Fibroblast of the aortic adventitia (primary cell): ENCODE results near the gene HHATL. TPM values are rescaled to one million over a fixed set of nuclear protein-coding genes. Genes with fewer than 3 reads are reported as not detected.

Experiments used
- DNase-seq: peaks from one replicate; pipeline ENCODE4 v3.0.0-alpha.2; 2010; ENCODE audit warnings: low read depth
- H3K4me3 ChIP-seq: 2 replicates; pipeline ENCODE4 v1.5.1; 2011; ENCODE audit warnings: low read depth, mild to moderate bottlenecking, control low read depth, low read length, moderate library complexity
- CTCF ChIP-seq: IDR thresholded peaks from 2 replicates; pipeline ENCODE4 v1.5.1; 2011; ENCODE audit warnings: mild to moderate bottlenecking, low read length, control low read depth, inconsistent platforms; ENCODE audit not compliant: insufficient read depth
- total RNA-seq: library from RNA; depleted of rRNA; stranded (reverse); fragments of >200 nt; gene quantifications from 2 replicates; pipeline ENCODE4 v1.2.3, GENCODE V29; 2012; ENCODE audit warnings: low replicate concordance

HHATL gene
- total RNA-seq, 1 donor, result not detected

DNA sequence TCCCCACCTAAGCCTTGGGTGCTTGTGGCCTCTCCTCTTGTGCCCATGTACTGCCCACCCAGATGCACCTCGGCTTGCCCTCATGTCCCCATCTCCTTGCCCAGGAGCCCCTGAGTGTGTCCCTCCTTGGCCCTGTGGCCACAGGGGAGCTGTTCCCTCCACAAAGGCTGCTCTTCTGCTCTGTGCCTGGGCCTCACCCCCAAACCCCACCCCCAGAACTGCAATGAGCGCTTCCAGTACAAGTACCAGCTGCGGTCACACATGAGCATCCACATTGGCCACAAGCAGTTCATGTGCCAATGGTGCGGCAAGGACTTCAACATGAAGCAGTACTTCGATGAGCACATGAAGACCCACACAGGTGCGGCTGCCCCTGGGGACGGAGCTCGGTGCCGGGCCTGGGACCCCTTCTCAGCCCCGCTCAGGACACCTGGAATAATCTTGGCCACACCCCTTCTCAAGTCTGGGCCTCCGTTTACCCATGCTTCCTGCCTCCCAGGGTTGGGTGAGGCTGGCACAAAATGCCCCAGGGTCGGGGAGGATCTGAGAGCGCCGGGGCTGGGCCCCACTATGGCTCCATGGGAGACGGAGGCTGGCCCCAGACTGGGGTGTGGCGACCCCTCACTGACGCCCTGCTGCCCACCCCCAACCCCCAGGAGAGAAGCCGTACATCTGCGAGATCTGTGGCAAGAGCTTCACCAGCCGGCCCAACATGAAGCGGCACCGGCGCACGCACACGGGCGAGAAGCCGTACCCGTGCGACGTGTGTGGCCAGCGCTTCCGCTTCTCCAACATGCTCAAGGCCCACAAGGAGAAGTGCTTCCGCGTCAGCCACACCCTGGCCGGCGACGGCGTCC lies 38.8 kb downstream of the HHATL start:
- no peak for TF ChIP-seq CTCF
- no peak overlapping the region for H3K4me3 ChIP-seq
- no peak for DNase-seq

DNA sequence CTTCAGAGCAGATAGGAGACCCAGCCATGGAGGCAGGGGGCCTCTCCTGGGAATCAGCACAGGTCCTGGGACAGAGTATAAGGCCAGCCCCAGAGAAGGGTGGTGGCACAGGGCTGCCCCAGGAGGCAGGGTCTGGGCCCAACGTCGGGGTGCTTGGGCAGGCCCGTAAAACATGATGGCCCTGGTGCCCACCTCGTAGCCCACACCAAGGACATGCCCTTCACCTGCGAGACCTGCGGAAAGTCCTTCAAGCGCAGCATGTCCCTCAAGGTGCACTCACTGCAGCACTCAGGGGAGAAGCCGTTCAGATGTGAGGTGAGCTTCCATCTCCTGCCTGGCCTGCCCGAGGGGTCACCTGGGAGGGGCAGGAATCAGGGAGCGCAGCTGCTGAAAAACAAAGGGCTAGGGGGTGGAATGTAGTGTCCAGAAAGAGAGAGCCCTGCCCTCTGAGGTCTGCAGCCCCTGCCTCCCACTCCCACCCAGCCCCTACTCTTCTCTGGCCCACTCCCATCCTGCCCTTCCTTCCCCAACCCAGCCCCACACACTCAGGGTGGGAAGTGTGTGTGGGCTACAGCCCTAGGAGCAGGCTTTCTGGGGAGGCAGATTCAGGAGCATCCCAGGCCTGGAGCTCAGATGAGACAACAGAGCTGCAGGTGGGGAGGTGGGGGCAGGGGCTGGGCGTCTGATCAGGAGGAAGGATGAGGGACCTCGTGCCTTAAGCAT lies 39.6 kb downstream of the HHATL start:
- no peak for TF ChIP-seq CTCF
- no peak for DNase-seq
- H3K4me3 ChIP-seq, result no peak overlapping the region

- no peak overlapping the region for H3K4me3 ChIP-seq
- no peak for TF ChIP-seq CTCF
- no peak for DNase-seq
Observed at GRCh38 chr3:42662037-42662812, 40.4 kb downstream of the HHATL start.

- no peak overlapping the region for H3K4me3 ChIP-seq
- DNase-seq, result no peak
- no peak for TF ChIP-seq CTCF
Observed at GRCh38 chr3:42661593-42662022, 41.0 kb downstream of the HHATL start.

- DNase-seq, result no peak
- no peak for TF ChIP-seq CTCF
- H3K4me3 ChIP-seq, result no peak overlapping the region
Observed at GRCh38 chr3:42660898-42661297, 41.7 kb downstream of the HHATL start.

GRCh38 chr3:42660131-42660715 lies 42.4 kb downstream of the HHATL start:
- no peak for DNase-seq
- no peak for TF ChIP-seq CTCF

More at GRCh38 chr3:42660131-42660715, 42.4 kb downstream of the HHATL start:
- H3K4me3 ChIP-seq, result no peak overlapping the region
